ENCODE measurements around the gene F9.
A peak's percentile ranks its signal among the peaks of the same experiment; 100 is the strongest.

F9 gene

GRCh38 chrX:139554376-139554775 is 23.8 kb downstream of the F9 start:
- no peaks in the 10 kb centered on the region for H3K27me3 ChIP-seq (ENCODE audit: insufficient read depth, low read length, poor library complexity, severe bottlenecking)
- no peaks in the 10 kb centered on the region for H3F3A ChIP-seq (ENCODE audit: low read depth)
- H3K79me2 ChIP-seq (ENCODE audit: insufficient read depth, low read length), result no peaks in the 10 kb centered on the region
- H3K4me2 ChIP-seq (ENCODE audit: low read depth, low read length, poor library complexity, severe bottlenecking), result no peak overlapping the region
- H3K9ac ChIP-seq (ENCODE audit: low read depth, low read length, poor library complexity, severe bottlenecking), result no peak overlapping the region
- H4K20me1 ChIP-seq (ENCODE audit: insufficient read depth, low read length, poor library complexity, severe bottlenecking), result no peaks in the 10 kb centered on the region
- no peak overlapping the region for H3K4me3 ChIP-seq (ENCODE audit: low read length, poor library complexity, severe bottlenecking)
- no peak for TF ChIP-seq EZH2phosphoT487 (IDR thresholded peaks at IDR 0.05; ENCODE audit: borderline replicate concordance)
- TF ChIP-seq CTCF (conservative IDR thresholded peaks at IDR 0.05; ENCODE audit: low read length), result no peak
- H3K36me3 ChIP-seq (ENCODE audit: insufficient read depth, low read length), result no peaks in the 10 kb centered on the region
- no peaks in the 10 kb centered on the region for H3K9me2 ChIP-seq (replicated peaks; ENCODE audit: low read depth, low read length)
- H2AFZ ChIP-seq (ENCODE audit: low read length), result no peak overlapping the region
- no peaks in the 10 kb centered on the region for H3K4me1 ChIP-seq (ENCODE audit: insufficient read depth, low read length, poor library complexity, severe bottlenecking)
- no peaks in the 10 kb centered on the region for H3K9me3 ChIP-seq (ENCODE audit: insufficient read depth, low read depth, low read length)

GRCh38 chrX:139554991-139555675 is 24.6 kb downstream of the F9 start:
- Histone ChIP-seq H3K9ac (ENCODE audit: low read depth, low read length, poor library complexity, severe bottlenecking) (no peak overlapping the region), H3F3A (ENCODE audit: low read depth) (no peaks in the 10 kb centered on the region), H3K36me3 (ENCODE audit: insufficient read depth, low read length) (no peaks in the 10 kb centered on the region), H4K20me1 (ENCODE audit: insufficient read depth, low read length, poor library complexity, severe bottlenecking) (no peaks in the 10 kb centered on the region), H3K9me3 (ENCODE audit: insufficient read depth, low read depth, low read length) (no peaks in the 10 kb centered on the region), H3K4me3 (ENCODE audit: low read length, poor library complexity, severe bottlenecking) (no peak overlapping the region), H3K79me2 (ENCODE audit: insufficient read depth, low read length) (no peaks in the 10 kb centered on the region), H3K9me2 (replicated peaks; ENCODE audit: low read depth, low read length) (no peaks in the 10 kb centered on the region), H3K4me1 (ENCODE audit: insufficient read depth, low read length, poor library complexity, severe bottlenecking) (no peaks in the 10 kb centered on the region), H2AFZ (ENCODE audit: low read length) (no peak overlapping the region), H3K4me2 (ENCODE audit: low read depth, low read length, poor library complexity, severe bottlenecking) (no peak overlapping the region), H3K27me3 (ENCODE audit: insufficient read depth, low read length, poor library complexity, severe bottlenecking) (no peaks in the 10 kb centered on the region)
- no peak for TF ChIP-seq CTCF (conservative IDR thresholded peaks at IDR 0.05; ENCODE audit: low read length)
- no peak for TF ChIP-seq EZH2phosphoT487 (IDR thresholded peaks at IDR 0.05; ENCODE audit: borderline replicate concordance)

GRCh38 chrX:139559383-139560042 is 29.0 kb downstream of the F9 start:
- no peaks in the 10 kb centered on the region for H3K36me3 ChIP-seq (ENCODE audit: insufficient read depth, low read length)
- H3K79me2 ChIP-seq (ENCODE audit: insufficient read depth, low read length), result no peaks in the 10 kb centered on the region
- no peak overlapping the region for H3K4me2 ChIP-seq (ENCODE audit: low read depth, low read length, poor library complexity, severe bottlenecking)
- H4K20me1 ChIP-seq (ENCODE audit: insufficient read depth, low read length, poor library complexity, severe bottlenecking), result no peaks in the 10 kb centered on the region
- H3K9me3 ChIP-seq (ENCODE audit: insufficient read depth, low read depth, low read length), result no peaks in the 10 kb centered on the region
- no peaks in the 10 kb centered on the region for H3K4me1 ChIP-seq (ENCODE audit: insufficient read depth, low read length, poor library complexity, severe bottlenecking)
- no peak overlapping the region for H2AFZ ChIP-seq (ENCODE audit: low read length)
- no peaks in the 10 kb centered on the region for H3K9me2 ChIP-seq (replicated peaks; ENCODE audit: low read depth, low read length)
- H3K4me3 ChIP-seq (ENCODE audit: low read length, poor library complexity, severe bottlenecking), result no peak overlapping the region
- no peak overlapping the region for H3K9ac ChIP-seq (ENCODE audit: low read depth, low read length, poor library complexity, severe bottlenecking)
- TF ChIP-seq EZH2phosphoT487 (IDR thresholded peaks at IDR 0.05; ENCODE audit: borderline replicate concordance), result no peak
- TF ChIP-seq CTCF (conservative IDR thresholded peaks at IDR 0.05; ENCODE audit: low read length), result peak; percentile 48
- no peaks in the 10 kb centered on the region for H3F3A ChIP-seq (ENCODE audit: low read depth)
- no peaks in the 10 kb centered on the region for H3K27me3 ChIP-seq (ENCODE audit: insufficient read depth, low read length, poor library complexity, severe bottlenecking)

Data from Loucy (cell line).